IPS-18a (cell line): ENCODE data around the gene ZMYND8.
A peak's percentile ranks its signal among the peaks of the same experiment; 100 is the strongest.

Source experiments
- H3K27ac ChIP-seq: one replicate; pipeline ENCODE4 v1.5.1; 2013; ENCODE audit warnings: low read length
- H3K27me3 ChIP-seq: one replicate; pipeline ENCODE4 v1.6.1; 2013; ENCODE audit warnings: mild to moderate bottlenecking, low read length; ENCODE audit not compliant: control insufficient read depth, insufficient read depth
- H3K36me3 ChIP-seq: one replicate; pipeline ENCODE4 v1.6.1; 2013; ENCODE audit warnings: low read depth, low read length; ENCODE audit not compliant: control insufficient read depth
- H3K4me1 ChIP-seq: one replicate; pipeline ENCODE4 v1.6.1; 2013; ENCODE audit warnings: low read depth, low read length; ENCODE audit not compliant: control insufficient read depth
- H3K4me3 ChIP-seq: one replicate; pipeline ENCODE4 v1.5.1; 2013; ENCODE audit warnings: low read length
- H3K9ac ChIP-seq: one replicate; pipeline ENCODE4 v1.6.1; 2013; ENCODE audit warnings: mild to moderate bottlenecking, low read length, moderate library complexity
- H3K9me3 ChIP-seq: one replicate; pipeline ENCODE4 v1.6.1; 2013; ENCODE audit warnings: low read depth, low read length; ENCODE audit not compliant: control insufficient read depth

Gene ZMYND8

GRCh38 chr20:47349365-47350180 is 6.9 kb downstream of the ZMYND8 start:
- H3K4me1 ChIP-seq: peaks cover 85% of the 10 kb centered on the region
- peak overlapping the region; percentile 73 for H3K27ac ChIP-seq
- H3K36me3 ChIP-seq: peaks cover 29% of the 10 kb centered on the region
- H3K9ac ChIP-seq: peak overlapping the region; percentile 88
- peak overlapping the region; percentile 33 for H3K4me3 ChIP-seq
- H3K9me3 ChIP-seq: no peaks in the 10 kb centered on the region
- no peaks in the 10 kb centered on the region for H3K27me3 ChIP-seq

GRCh38 chr20:47348539-47349142 is 7.9 kb downstream of the ZMYND8 start:
- Histone ChIP-seq H3K9me3 (no peaks in the 10 kb centered on the region), H3K27ac (peak overlapping the region; percentile 12), H3K4me3 (peak overlapping the region; percentile 11), H3K36me3 (peaks cover 34% of the 10 kb centered on the region), H3K9ac (peak overlapping the region; percentile 88), H3K27me3 (no peaks in the 10 kb centered on the region), H3K4me1 (peaks cover 75% of the 10 kb centered on the region)

GRCh38 chr20:47347661-47348435 is 8.7 kb downstream of the ZMYND8 start:
- peak overlapping the region; percentile 88 for H3K9ac ChIP-seq
- peak overlapping the region; percentile 12 for H3K27ac ChIP-seq
- peaks cover 40% of the 10 kb centered on the region for H3K36me3 ChIP-seq
- peaks cover 67% of the 10 kb centered on the region for H3K4me1 ChIP-seq
- H3K27me3 ChIP-seq: no peaks in the 10 kb centered on the region
- peak overlapping the region; percentile 11 for H3K4me3 ChIP-seq
- H3K9me3 ChIP-seq: no peaks in the 10 kb centered on the region

GRCh38 chr20:47346172-47346571 is 10.3 kb downstream of the ZMYND8 start:
- Histone ChIP-seq H3K36me3 (peaks cover 39% of the 10 kb centered on the region), H3K9me3 (no peaks in the 10 kb centered on the region), H3K4me1 (peaks cover 51% of the 10 kb centered on the region), H3K4me3 (no peak overlapping the region), H3K27me3 (no peaks in the 10 kb centered on the region), H3K27ac (no peak overlapping the region), H3K9ac (no peak overlapping the region)

GRCh38 chr20:47345214-47345613 is 11.3 kb downstream of the ZMYND8 start:
- Histone ChIP-seq H3K27me3 (no peaks in the 10 kb centered on the region), H3K4me3 (no peak overlapping the region), H3K4me1 (peaks cover 42% of the 10 kb centered on the region), H3K36me3 (peaks cover 44% of the 10 kb centered on the region), H3K9ac (no peak overlapping the region), H3K27ac (no peak overlapping the region), H3K9me3 (no peaks in the 10 kb centered on the region)

GRCh38 chr20:47343007-47343472 is 13.5 kb downstream of the ZMYND8 start:
- Histone ChIP-seq H3K4me3 (no peak overlapping the region), H3K27ac (no peak overlapping the region), H3K4me1 (peaks cover 25% of the 10 kb centered on the region), H3K36me3 (peaks cover 43% of the 10 kb centered on the region), H3K9ac (no peak overlapping the region), H3K9me3 (no peaks in the 10 kb centered on the region), H3K27me3 (no peaks in the 10 kb centered on the region)

GRCh38 chr20:47338131-47338628 is 18.3 kb downstream of the ZMYND8 start:
- Histone ChIP-seq H3K27ac (peak overlapping the region; percentile 31), H3K9me3 (no peaks in the 10 kb centered on the region), H3K9ac (no peak overlapping the region), H3K36me3 (peaks cover 27% of the 10 kb centered on the region), H3K4me1 (peaks cover 30% of the 10 kb centered on the region), H3K4me3 (no peak overlapping the region), H3K27me3 (no peaks in the 10 kb centered on the region)

GRCh38 chr20:47337413-47337812 is 19.1 kb downstream of the ZMYND8 start:
- no peaks in the 10 kb centered on the region for H3K9me3 ChIP-seq
- peaks cover 30% of the 10 kb centered on the region for H3K4me1 ChIP-seq
- H3K36me3 ChIP-seq: peaks cover 27% of the 10 kb centered on the region
- H3K27me3 ChIP-seq: no peaks in the 10 kb centered on the region
- H3K27ac ChIP-seq: no peak overlapping the region
- H3K4me3 ChIP-seq: no peak overlapping the region
- H3K9ac ChIP-seq: no peak overlapping the region

GRCh38 chr20:47336129-47336754 is 20.3 kb downstream of the ZMYND8 start:
- Histone ChIP-seq H3K27ac (peak overlapping the region; percentile 71), H3K4me3 (no peak overlapping the region), H3K9ac (no peak overlapping the region), H3K4me1 (peaks cover 36% of the 10 kb centered on the region), H3K9me3 (no peaks in the 10 kb centered on the region), H3K27me3 (no peaks in the 10 kb centered on the region), H3K36me3 (peaks cover 29% of the 10 kb centered on the region)

- no peak overlapping the region for H3K9ac ChIP-seq
- no peaks in the 10 kb centered on the region for H3K9me3 ChIP-seq
- no peak overlapping the region for H3K4me3 ChIP-seq
- no peaks in the 10 kb centered on the region for H3K27me3 ChIP-seq
- H3K27ac ChIP-seq: no peak overlapping the region
- H3K4me1 ChIP-seq: peaks cover 43% of the 10 kb centered on the region
- H3K36me3 ChIP-seq: peaks cover 31% of the 10 kb centered on the region
These were observed 21.0 kb downstream of the ZMYND8 start for GRCh38 chr20:47335251-47336128.
